Measurements from ENCODE around the gene POLRMT. TPM values are rescaled to one million over a fixed set of nuclear protein-coding genes. Genes with fewer than 3 reads are reported as not detected.

POLRMT gene
- total RNA-seq, 1 donor from 2014 or later = 35.5 TPM

- no peaks in the 10 kb centered on the region for H3K27me3 Mint-ChIP-seq (ENCODE audit: low read depth)
- peak overlapping the region; percentile 75 for H3K4me3 Mint-ChIP-seq (ENCODE audit: unreplicated experiment)
- H3K36me3 Mint-ChIP-seq (ENCODE audit: low read depth) = peaks cover 6% of the 10 kb centered on the region
- H3K9me3 Mint-ChIP-seq (ENCODE audit: low read depth) = no peaks in the 10 kb centered on the region
- peaks cover 32% of the 10 kb centered on the region for H3K4me1 Mint-ChIP-seq (ENCODE audit: low read depth)
- no peak for TF ChIP-seq CTCF (IDR thresholded peaks at IDR 0.05)
- peak overlapping the region; percentile 95 for H3K27ac Mint-ChIP-seq (ENCODE audit: unreplicated experiment)
- DNase-seq (ENCODE audit: low spot score) = peak; percentile 91
These were observed 46.3 kb upstream of the POLRMT start for GRCh38 chr19:679418-680286.

GRCh38 chr19:678791-679388 is 45.6 kb upstream of the POLRMT start:
- TF ChIP-seq CTCF (IDR thresholded peaks at IDR 0.05) = no peak
- DNase-seq (ENCODE audit: low spot score) = no peak
- no peaks in the 10 kb centered on the region for H3K9me3 Mint-ChIP-seq (ENCODE audit: low read depth)
- peak overlapping the region; percentile 75 for H3K4me3 Mint-ChIP-seq (ENCODE audit: unreplicated experiment)
- peaks cover 6% of the 10 kb centered on the region for H3K36me3 Mint-ChIP-seq (ENCODE audit: low read depth)
- no peaks in the 10 kb centered on the region for H3K27me3 Mint-ChIP-seq (ENCODE audit: low read depth)
- H3K27ac Mint-ChIP-seq (ENCODE audit: unreplicated experiment) = peak overlapping the region; percentile 95
- H3K4me1 Mint-ChIP-seq (ENCODE audit: low read depth) = peaks cover 32% of the 10 kb centered on the region

DNA sequence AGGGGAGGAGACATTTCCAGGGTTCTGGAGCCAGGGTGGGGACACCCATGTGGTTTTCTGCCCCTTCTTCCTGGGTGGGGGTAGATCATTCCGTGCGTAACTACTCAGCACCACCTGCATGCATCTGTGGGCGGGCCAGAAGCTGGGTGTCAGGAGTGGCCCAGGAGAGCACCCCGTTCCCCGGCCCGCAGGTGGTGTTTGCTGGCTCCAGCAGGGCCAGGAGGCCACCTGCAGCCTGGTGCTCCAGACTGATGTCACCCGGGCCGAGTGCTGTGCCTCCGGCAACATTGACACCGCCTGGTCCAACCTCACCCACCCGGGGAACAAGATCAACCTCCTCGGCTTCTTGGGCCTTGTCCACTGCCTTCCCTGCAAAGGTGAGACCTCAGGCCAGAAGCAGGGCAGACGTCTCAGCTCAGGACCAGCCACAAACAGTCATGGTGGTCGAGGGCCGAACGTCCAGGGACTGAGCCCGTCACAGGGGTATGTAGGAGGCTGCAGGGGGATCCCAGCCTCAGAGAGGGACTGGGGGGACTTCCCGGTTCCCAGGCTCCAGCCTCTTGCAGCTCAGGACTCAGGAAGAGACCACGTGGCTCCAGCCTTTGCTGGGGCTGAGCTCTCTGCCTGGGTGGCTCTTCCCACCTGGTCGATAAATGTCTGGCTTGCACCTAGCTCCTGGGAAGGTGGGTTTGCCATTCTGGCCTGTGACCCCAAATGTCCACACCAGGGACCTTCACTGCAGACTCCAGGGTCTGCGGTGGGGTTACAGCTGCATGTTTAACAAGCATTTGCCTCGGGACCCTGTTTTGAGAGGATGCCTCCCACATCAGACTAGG is 44.5 kb upstream of the POLRMT start:
- H3K4me3 Mint-ChIP-seq (ENCODE audit: unreplicated experiment) = peak overlapping the region; percentile 75
- H3K4me1 Mint-ChIP-seq (ENCODE audit: low read depth) = peaks cover 32% of the 10 kb centered on the region
- peak overlapping the region; percentile 95 for H3K27ac Mint-ChIP-seq (ENCODE audit: unreplicated experiment)
- peak; percentile 92 for DNase-seq (ENCODE audit: low spot score)
- no peaks in the 10 kb centered on the region for H3K9me3 Mint-ChIP-seq (ENCODE audit: low read depth)
- H3K36me3 Mint-ChIP-seq (ENCODE audit: low read depth) = peaks cover 4% of the 10 kb centered on the region
- no peak for TF ChIP-seq CTCF (IDR thresholded peaks at IDR 0.05)
- no peaks in the 10 kb centered on the region for H3K27me3 Mint-ChIP-seq (ENCODE audit: low read depth)

DNA sequence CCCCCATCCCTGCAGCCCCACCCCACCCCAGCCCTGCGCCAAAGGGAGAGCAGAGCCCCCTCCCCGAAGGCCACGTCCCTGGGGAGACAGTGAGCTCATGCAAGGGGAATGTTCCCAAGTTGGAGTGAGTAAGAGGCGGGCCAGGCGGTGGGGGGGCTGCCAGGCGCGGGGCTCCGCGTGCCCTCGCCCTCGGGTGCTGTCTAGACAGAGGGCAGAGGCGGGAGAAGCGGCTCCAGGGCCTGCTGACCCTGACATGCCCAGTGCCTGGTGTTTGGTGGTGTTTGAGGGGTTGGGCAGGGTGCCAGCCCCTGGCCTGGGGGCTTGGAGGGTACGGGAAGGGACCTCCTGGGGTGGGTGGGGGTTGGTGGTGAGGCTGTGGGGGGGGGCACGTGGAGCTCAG is 43.9 kb upstream of the POLRMT start:
- Mint-ChIP-seq H3K9me3 (ENCODE audit: low read depth) (no peaks in the 10 kb centered on the region), H3K4me3 (ENCODE audit: unreplicated experiment) (peak overlapping the region; percentile 75), H3K36me3 (ENCODE audit: low read depth) (peaks cover 4% of the 10 kb centered on the region), H3K4me1 (ENCODE audit: low read depth) (peaks cover 32% of the 10 kb centered on the region), H3K27ac (ENCODE audit: unreplicated experiment) (peak overlapping the region; percentile 95), H3K27me3 (ENCODE audit: low read depth) (no peaks in the 10 kb centered on the region)
- DNase-seq (ENCODE audit: low spot score) = peak; percentile 98
- no peak for TF ChIP-seq CTCF (IDR thresholded peaks at IDR 0.05)

Measured in chondrocyte (in vitro differentiated cells).